HepG2 (cell line): ENCODE results near the gene CDKN2C. TPM values are rescaled to one million over a fixed set of nuclear protein-coding genes. Genes with fewer than 3 reads are reported as not detected.

Source experiments
- ASH2L ChIP-seq: fragments of 300-600, 200-600 bp; sonication (generic); IDR thresholded peaks from 2 replicates; pipeline ENCODE4 v1.7.0; 2017; ENCODE audit warnings: low read depth, mild to moderate bottlenecking, moderate library complexity, mixed read lengths, low read length; ENCODE audit not compliant: insufficient read length
- CENPT ChIP-seq: sonication (generic); formaldehyde crosslinking; IDR thresholded peaks from 2 replicates; pipeline ENCODE4 v1.8.0; 2022; ENCODE audit warnings: low read depth, mild to moderate bottlenecking, moderate library complexity, missing genetic modification reagents
- DPF2 ChIP-seq: sonication (generic); formaldehyde crosslinking; IDR thresholded peaks from 2 replicates; pipeline ENCODE4 v1.4.0; 2020; ENCODE audit warnings: mild to moderate bottlenecking, low read depth, missing genetic modification reagents, borderline replicate concordance
- GABPA ChIP-seq, 2 experiments: IDR thresholded peaks; 2 replicates each; pipeline ENCODE4 v1.6.1; 2011 to 2016; ENCODE audit warnings: low read depth in 2 of 2, low read length in 1 of 2, missing biosample characterization in 1 of 2, missing genetic modification characterization in 1 of 2
- MIER2 ChIP-seq: IDR thresholded peaks from 2 replicates; pipeline ENCODE4 v1.6.1; 2016; ENCODE audit warnings: missing biosample characterization, missing genetic modification reagents
- MIXL1 ChIP-seq: IDR thresholded peaks from 2 replicates; pipeline ENCODE4 v1.6.1; 2016
- NFYC ChIP-seq: IDR thresholded peaks from 2 replicates; pipeline ENCODE4 v1.6.1; 2016; ENCODE audit warnings: missing genetic modification reagents, missing compliant biosample characterization
- SALL2 ChIP-seq: sonication (generic); formaldehyde crosslinking; IDR thresholded peaks from 2 replicates; pipeline ENCODE4 v1.8.1; 2023; ENCODE audit warnings: mild to moderate bottlenecking, missing genetic modification reagents, inconsistent platforms
- TBX3 ChIP-seq: fragments of 450-650 bp; IDR thresholded peaks from 2 replicates; pipeline ENCODE4 v1.6.1; 2017; ENCODE audit warnings: antibody characterized with exemption, mild to moderate bottlenecking, inconsistent platforms, borderline replicate concordance
- TMF1 ChIP-seq: sonication (generic); formaldehyde crosslinking; IDR thresholded peaks from 2 replicates; pipeline ENCODE4 v1.8.1; 2022; ENCODE audit warnings: low read depth, missing genetic modification reagents
- ZNF563 ChIP-seq: sonication (generic); formaldehyde crosslinking; IDR thresholded peaks from 2 replicates; pipeline ENCODE4 v1.8.0; 2022; ENCODE audit warnings: mild to moderate bottlenecking, moderate library complexity, missing genetic modification reagents
- ZNF652 ChIP-seq: IDR thresholded peaks from 2 replicates; pipeline ENCODE4 v1.6.1; 2016; ENCODE audit warnings: low read depth, borderline replicate concordance
- ZNF790 ChIP-seq: sonication (generic); formaldehyde crosslinking; IDR thresholded peaks from 2 replicates; pipeline ENCODE4 v1.8.0; 2022; ENCODE audit warnings: missing genetic modification reagents, mild to moderate bottlenecking, borderline replicate concordance
- polyA plus RNA-seq, 8 experiments: library from polyadenylated mRNA; depleted of rRNA in 3 of 8; stranded (reverse) in 7 of 8; unstranded in 1 of 8; fragments of >200 nt; fragmentation: Illumina TruSeq in 4 of 8; extraction: Trizol in 4 of 8; gene quantifications; 2 replicates each; pipeline versions ENCODE4 v1.2.1 to v1.2.3, GENCODE V29; 2011 to 2016; ENCODE audit warnings: low read depth in 4 of 8, missing spikeins in 1 of 8, mixed read lengths in 1 of 8; ENCODE audit not compliant: insufficient read depth in 1 of 8
- total RNA-seq, 5 experiments: library from RNA; depleted of rRNA; stranded (reverse); fragments of >200 nt; fragmentation: Illumina TruSeq; extraction: Trizol; gene quantifications; 2 replicates each; pipeline ENCODE4 v1.2.3, GENCODE V29; 2016; ENCODE audit warnings: low read depth in 1 of 5
- TF ChIP-seq, protein P1 (sequence below): IDR thresholded peaks from 2 replicates; pipeline ENCODE4 v1.6.1; 2016; ENCODE audit warnings: missing compliant biosample characterization, missing genetic modification reagents, borderline replicate concordance
- TF ChIP-seq, protein P2 (sequence below): sonication (generic); formaldehyde crosslinking; IDR thresholded peaks from 2 replicates; pipeline ENCODE4 v1.8.0; 2022; ENCODE audit warnings: low read depth, missing genetic modification reagents
- TF ChIP-seq, protein P3 (sequence below): sonication (generic); formaldehyde crosslinking; IDR thresholded peaks from 2 replicates; pipeline ENCODE4 v1.8.0; 2022; ENCODE audit warnings: missing genetic modification reagents, mild to moderate bottlenecking, moderate library complexity, borderline replicate concordance
- TF ChIP-seq, protein P4 (sequence below): sonication (generic); formaldehyde crosslinking; IDR thresholded peaks from 2 replicates; pipeline ENCODE4 v1.8.1; 2023; ENCODE audit warnings: mild to moderate bottlenecking, moderate library complexity, missing genetic modification reagents
- TF ChIP-seq, protein P5 (sequence below): IDR thresholded peaks from 2 replicates; pipeline ENCODE4 v1.6.1; 2012; ENCODE audit warnings: inconsistent platforms
- TF ChIP-seq, protein P6 (sequence below): sonication (generic); formaldehyde crosslinking; IDR thresholded peaks from 2 replicates; pipeline ENCODE4 v1.8.0; 2022; ENCODE audit warnings: missing genetic modification reagents, mild to moderate bottlenecking, borderline replicate concordance

CDKN2C gene
- total and polyA plus RNA-seq, 2 of the 13 experiments (the other 11 are each of a cell fraction or from before 2014, with no cell fraction given), result 7.8 to 13.7 TPM

DNA sequence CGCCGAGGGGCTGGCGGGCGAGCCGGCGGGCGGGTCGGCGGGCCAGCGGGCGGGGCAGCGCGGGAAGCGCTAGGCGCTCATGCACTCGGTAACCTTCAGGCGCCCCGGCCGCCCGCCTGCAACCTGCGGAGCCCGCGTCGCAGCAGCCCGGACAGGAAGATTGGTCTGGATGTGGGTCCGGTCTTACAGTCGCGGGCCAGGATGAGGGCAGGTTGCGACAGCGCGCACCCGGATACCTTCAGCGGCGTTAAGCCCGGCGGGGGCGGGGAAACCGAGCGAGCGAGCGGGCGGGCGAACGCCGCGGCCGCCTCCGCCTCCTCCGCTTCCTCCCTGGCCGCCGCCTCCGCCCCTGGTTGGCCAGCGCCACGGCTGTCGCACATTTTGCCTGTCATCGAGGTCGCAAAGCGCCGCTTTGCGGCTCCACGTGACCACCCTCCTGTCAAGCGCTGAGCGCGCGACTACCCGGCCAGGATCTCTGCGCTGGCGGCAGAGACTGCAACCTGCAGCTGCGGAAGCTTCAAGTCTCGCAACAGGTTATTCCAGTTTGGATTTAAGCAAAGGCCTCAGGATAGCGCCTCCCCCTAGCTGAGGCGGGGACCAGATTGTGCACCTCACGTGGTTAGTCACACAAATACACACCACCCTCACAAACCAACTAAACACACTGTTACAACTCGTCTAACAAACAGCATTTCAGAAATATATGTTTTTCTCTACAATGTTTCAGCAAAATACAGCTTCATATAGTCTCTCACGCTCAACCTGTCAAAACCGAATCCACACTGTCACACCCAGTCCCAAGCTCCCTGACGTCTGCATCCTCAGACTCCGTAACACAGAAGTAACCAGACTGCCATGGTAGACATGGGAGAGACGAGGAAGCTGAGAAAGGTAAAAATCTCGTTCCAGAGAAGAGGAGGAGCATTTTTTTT, 9.9 kb upstream of the CDKN2C start, which contains the start of gene FAF1 (continued):
- TF ChIP-seq, protein P1, sequence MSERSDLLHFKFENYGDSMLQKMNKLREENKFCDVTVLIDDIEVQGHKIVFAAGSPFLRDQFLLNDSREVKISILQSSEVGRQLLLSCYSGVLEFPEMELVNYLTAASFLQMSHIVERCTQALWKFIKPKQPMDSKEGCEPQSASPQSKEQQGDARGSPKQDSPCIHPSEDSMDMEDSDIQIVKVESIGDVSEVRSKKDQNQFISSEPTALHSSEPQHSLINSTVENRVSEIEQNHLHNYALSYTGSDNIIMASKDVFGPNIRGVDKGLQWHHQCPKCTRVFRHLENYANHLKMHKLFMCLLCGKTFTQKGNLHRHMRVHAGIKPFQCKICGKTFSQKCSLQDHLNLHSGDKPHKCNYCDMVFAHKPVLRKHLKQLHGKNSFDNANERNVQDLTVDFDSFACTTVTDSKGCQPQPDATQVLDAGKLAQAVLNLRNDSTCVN, result no peak
- peak; percentile 49; the same call in 1 of the 2 replicates for TF ChIP-seq ZNF563
- TF ChIP-seq ASH2L, result peak; percentile 97
- TF ChIP-seq, protein P2, sequence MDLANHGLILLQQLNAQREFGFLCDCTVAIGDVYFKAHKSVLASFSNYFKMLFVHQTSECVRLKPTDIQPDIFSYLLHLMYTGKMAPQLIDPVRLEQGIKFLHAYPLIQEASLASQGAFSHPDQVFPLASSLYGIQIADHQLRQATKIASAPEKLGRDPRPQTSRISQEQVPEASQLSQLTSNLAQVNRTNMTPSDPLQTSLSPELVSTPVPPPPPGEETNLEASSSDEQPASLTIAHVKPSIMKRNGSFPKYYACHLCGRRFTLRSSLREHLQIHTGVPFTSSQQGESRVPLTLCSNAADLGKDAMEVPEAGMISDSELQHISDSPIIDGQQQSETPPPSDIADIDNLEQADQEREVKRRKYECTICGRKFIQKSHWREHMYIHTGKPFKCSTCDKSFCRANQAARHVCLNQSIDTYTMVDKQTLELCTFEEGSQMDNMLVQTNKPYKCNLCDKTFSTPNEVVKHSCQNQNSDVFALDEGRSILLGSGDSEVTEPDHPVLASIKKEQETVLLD, result peak; percentile 99
- TF ChIP-seq MIXL1 (CRISPR knock-in tag), result peak; percentile 83
- no peak for TF ChIP-seq DPF2 (CRISPR knock-in tag)
- TF ChIP-seq, protein P3, sequence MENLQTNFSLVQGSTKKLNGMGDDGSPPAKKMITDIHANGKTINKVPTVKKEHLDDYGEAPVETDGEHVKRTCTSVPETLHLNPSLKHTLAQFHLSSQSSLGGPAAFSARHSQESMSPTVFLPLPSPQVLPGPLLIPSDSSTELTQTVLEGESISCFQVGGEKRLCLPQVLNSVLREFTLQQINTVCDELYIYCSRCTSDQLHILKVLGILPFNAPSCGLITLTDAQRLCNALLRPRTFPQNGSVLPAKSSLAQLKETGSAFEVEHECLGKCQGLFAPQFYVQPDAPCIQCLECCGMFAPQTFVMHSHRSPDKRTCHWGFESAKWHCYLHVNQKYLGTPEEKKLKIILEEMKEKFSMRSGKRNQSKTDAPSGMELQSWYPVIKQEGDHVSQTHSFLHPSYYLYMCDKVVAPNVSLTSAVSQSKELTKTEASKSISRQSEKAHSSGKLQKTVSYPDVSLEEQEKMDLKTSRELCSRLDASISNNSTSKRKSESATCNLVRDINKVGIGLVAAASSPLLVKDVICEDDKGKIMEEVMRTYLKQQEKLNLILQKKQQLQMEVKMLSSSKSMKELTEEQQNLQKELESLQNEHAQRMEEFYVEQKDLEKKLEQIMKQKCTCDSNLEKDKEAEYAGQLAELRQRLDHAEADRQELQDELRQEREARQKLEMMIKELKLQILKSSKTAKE (CRISPR knock-in tag), result 0 out of 2 replicates have a peak, but pooled peaks have one; percentile 29
- TF ChIP-seq, protein P4, sequence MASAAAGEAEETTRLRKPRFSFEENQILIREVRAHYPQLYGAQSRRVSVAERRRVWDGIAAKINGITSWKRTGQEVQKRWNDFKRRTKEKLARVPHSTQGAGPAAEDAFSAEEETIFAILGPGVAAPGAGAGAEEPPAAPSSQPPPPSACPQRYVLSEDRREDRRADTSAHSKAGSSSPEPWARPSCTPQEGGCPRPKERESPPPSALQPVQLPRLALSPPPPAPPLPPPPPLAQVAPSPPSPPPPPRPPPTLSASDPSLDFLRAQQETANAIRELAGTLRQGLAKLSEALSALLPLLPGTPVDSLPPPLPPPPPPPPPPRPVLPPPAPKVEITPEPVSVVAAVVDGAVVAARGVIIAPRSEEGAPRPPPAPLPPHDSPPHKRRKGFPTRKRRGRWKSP (CRISPR knock-in tag), result peak; percentile 91
- TF ChIP-seq, protein P5, sequence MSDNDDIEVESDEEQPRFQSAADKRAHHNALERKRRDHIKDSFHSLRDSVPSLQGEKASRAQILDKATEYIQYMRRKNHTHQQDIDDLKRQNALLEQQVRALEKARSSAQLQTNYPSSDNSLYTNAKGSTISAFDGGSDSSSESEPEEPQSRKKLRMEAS, result peak; percentile 96
- TF ChIP-seq ZNF790, result 0 out of 2 replicates have a peak, but pooled peaks have one; percentile 58
- TF ChIP-seq SALL2 (CRISPR knock-in tag), result peak; percentile 79
- TF ChIP-seq ZNF652 (CRISPR knock-in tag), result no peak
- no peak for TF ChIP-seq CENPT (CRISPR knock-in tag)
- TF ChIP-seq TMF1 (CRISPR knock-in tag), result 0 out of 2 replicates have a peak, but pooled peaks have one; percentile 33
- TF ChIP-seq, protein P6, sequence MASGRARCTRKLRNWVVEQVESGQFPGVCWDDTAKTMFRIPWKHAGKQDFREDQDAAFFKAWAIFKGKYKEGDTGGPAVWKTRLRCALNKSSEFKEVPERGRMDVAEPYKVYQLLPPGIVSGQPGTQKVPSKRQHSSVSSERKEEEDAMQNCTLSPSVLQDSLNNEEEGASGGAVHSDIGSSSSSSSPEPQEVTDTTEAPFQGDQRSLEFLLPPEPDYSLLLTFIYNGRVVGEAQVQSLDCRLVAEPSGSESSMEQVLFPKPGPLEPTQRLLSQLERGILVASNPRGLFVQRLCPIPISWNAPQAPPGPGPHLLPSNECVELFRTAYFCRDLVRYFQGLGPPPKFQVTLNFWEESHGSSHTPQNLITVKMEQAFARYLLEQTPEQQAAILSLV (CRISPR knock-in tag), result peak; percentile 59; the same call in 1 of the 2 replicates
- peak; percentile 60 for TF ChIP-seq GABPA (IDR thresholded peaks at IDR 0.05; ENCODE audit: low read depth, low read length)
- TF ChIP-seq GABPA (CRISPR knock-in tag; IDR thresholded peaks at IDR 0.05; ENCODE audit: low read depth), result peak; percentile 69
- peak; percentile 87 for TF ChIP-seq NFYC (CRISPR knock-in tag)
- TF ChIP-seq MIER2 (CRISPR knock-in tag), result peak; percentile 48; the same call in 1 of the 2 replicates
- TF ChIP-seq TBX3, result peak; percentile 19; the same call in 1 of the 2 replicates
